Kidney (tissue), 14 donors: ENCODE data around the gene STUB1. TPM values are rescaled to one million over a fixed set of nuclear protein-coding genes. Genes with fewer than 3 reads are reported as not detected.
A peak's percentile ranks its signal among the peaks of the same experiment; 100 is the strongest.

Experiments
- DNase-seq, 5 donors: peaks; one replicate each; pipeline ENCODE4 v3.0.0-alpha.2; 2013 to 2020
- FAIRE-seq: peaks from 2 replicates; lab custom pipeline; 2012; peaks lifted over from hg19 to GRCh38; lab: Jason Lieb, UNC
- H3K27ac ChIP-seq, 2 donors: one replicate each; pipeline ENCODE4 v1.7.0; 2013; ENCODE audit warnings: low read depth in 2 of 2, low read length in 2 of 2, inconsistent platforms in 1 of 2
- H3K27me3 ChIP-seq: one replicate; pipeline ENCODE4 v1.7.1; 2013; ENCODE audit warnings: low read length, inconsistent platforms; ENCODE audit not compliant: control insufficient read depth, insufficient read depth
- H3K36me3 ChIP-seq, 3 donors: one replicate each; pipeline versions ENCODE4 v1.7.0 to v1.7.1; 2013; ENCODE audit warnings: low read length in 3 of 3, control low read depth in 1 of 3, inconsistent platforms in 1 of 3; ENCODE audit not compliant: insufficient read depth in 3 of 3, control insufficient read depth in 2 of 3
- H3K4me1 ChIP-seq, 3 donors: one replicate each; pipeline versions ENCODE4 v1.7.0 to v1.7.1; 2013; ENCODE audit warnings: low read length in 3 of 3, inconsistent platforms in 1 of 3, low read depth in 1 of 3; ENCODE audit not compliant: control insufficient read depth in 2 of 3, insufficient read depth in 2 of 3
- H3K4me3 ChIP-seq, 3 donors: one replicate each; pipeline versions ENCODE4 v1.7.0 to v1.8.1; 2013; ENCODE audit warnings: low read length in 3 of 3, control low read depth in 1 of 3, inconsistent platforms in 1 of 3
- H3K9ac ChIP-seq, 3 donors: one replicate each; pipeline versions ENCODE4 v1.7.0 to v1.7.1; 2013; ENCODE audit warnings: low read length in 3 of 3, control low read depth in 1 of 3, inconsistent platforms in 1 of 3
- H3K9me3 ChIP-seq, 3 donors: one replicate each; pipeline versions ENCODE4 v1.7.0 to v1.7.1; 2013; ENCODE audit warnings: low read length in 3 of 3, control low read depth in 1 of 3, inconsistent platforms in 1 of 3; ENCODE audit not compliant: control insufficient read depth in 2 of 3, insufficient read depth in 1 of 3
- CTCF ChIP-seq: IDR thresholded peaks from 3 replicates; pipeline ENCODE4 v1.5.1; 2012; ENCODE audit warnings: mild to moderate bottlenecking, moderate library complexity, borderline replicate concordance; ENCODE audit not compliant: insufficient read depth; ENCODE audit errors: extremely low read depth
- intact Hi-C: fragments of 100-400 bp; cut with DNase I; formaldehyde crosslinking; loops from one replicate; pipeline ENCODE4 v1.11.1; 2022
- polyA plus RNA-seq: library from polyadenylated mRNA; stranded (reverse); fragments of 350-450 nt; fragmentation: Illumina TruSeq; extraction: RNeasy Lipid Tissue Mini Kit (QIAGEN cat#74804); gene quantifications from one replicate; pipeline ENCODE4 v1.2.3, GENCODE V29; 2014; ENCODE audit warnings: low read depth, low replicate concordance; ENCODE audit not compliant: insufficient read depth
- total RNA-seq: library from RNA; stranded (reverse); fragmentation: NEBNext Ultra II Directional; extraction: Animal tissue kit (Norgen Biotek cat#: 25700); gene quantifications from one replicate; pipeline ENCODE4 v1.2.1, GENCODE V29; 2021
- donor health status: control.
- donor health status: control.
- donor health status: control.
- donor health status: control.
- donor health status: control.
- donor health status: DM: yes; HTN: yes; CAD: no.
- donor health status: Normal renal cell carcinoma (clear cell type).

Gene STUB1
- total and polyA plus RNA-seq, 2 donors from 2014 or later = 92.9 to 218 TPM

GRCh38 chr16:662095-662494 lies 18.1 kb upstream of the STUB1 start:
- Histone ChIP-seq H3K27me3 (no peaks in the 10 kb centered on the region), H3K9ac (no peak overlapping the region), H3K9me3 (no peaks in the 10 kb centered on the region), H3K27ac (no peak overlapping the region), H3K36me3 (no peaks in the 10 kb centered on the region), H3K4me3 (no peak overlapping the region), H3K4me1 (peaks cover 0 to 10% (median 0%) of the 10 kb centered on the region in 3 donors)
- no peak for TF ChIP-seq CTCF
- FAIRE-seq (no peak), DNase-seq (no peak)
- intact Hi-C loops = no loop called here

DNA sequence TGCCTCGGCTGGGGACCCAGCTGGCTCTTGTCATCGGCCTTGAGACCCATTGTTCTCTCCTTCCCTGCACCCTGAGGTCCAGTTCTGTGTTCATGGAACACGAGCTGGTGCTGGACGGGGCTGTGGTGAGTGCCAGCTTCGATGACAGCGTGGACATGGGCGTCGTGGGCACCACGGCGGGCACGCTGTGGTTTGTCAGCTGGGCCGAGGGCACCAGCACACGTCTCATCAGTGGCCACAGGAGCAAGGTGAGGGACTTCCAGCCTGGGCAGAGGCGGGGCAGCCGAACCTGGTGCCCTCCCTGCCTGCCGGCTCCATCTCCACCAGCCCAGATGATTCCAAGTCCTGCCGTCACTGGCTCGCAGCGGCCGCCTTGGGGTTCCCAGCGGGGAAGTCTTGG lies 17.6 kb upstream of the STUB1 start:
- Histone ChIP-seq H3K9ac (no peak overlapping the region), H3K9me3 (no peaks in the 10 kb centered on the region), H3K4me1 (peaks cover 0 to 15% (median 3%) of the 10 kb centered on the region in 3 donors), H3K27ac (no peak overlapping the region), H3K4me3 (no peak overlapping the region), H3K27me3 (no peaks in the 10 kb centered on the region), H3K36me3 (no peaks in the 10 kb centered on the region)
- no peak for DNase-seq
- FAIRE-seq = no peak
- TF ChIP-seq CTCF = no peak
- intact Hi-C loops = no loop called here

DNA sequence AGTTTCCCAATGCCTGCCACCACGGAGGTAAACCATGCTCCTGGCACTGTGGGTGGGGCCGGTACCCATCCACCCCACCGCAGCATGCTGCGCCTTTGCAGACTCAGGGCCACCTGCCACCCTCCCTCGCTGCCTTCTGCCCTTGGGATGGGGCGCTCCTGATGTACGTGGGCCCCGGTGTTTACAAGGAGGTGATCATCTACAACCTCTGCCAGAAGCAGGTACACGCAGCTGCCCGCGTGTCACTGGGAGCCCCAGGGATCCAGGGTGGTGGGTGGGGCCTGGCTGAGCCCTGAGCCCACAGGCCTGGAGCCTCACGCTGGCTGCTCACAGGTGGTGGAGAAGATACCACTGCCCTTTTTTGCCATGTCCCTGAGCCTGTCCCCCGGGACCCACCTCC lies 13.6 kb upstream of the STUB1 start:
- Histone ChIP-seq H3K9ac (no peak overlapping the region), H3K27me3 (no peaks in the 10 kb centered on the region), H3K9me3 (no peaks in the 10 kb centered on the region), H3K27ac (no peak overlapping the region), H3K4me1 (peaks cover 0 to 14% (median 4%) of the 10 kb centered on the region in 3 donors), H3K36me3 (peaks cover 0 to 12% (median 0%) of the 10 kb centered on the region in 3 donors), H3K4me3 (no peak overlapping the region)
- intact Hi-C loops = no loop called here
- no peak for TF ChIP-seq CTCF
- DNase-seq = no peak
- FAIRE-seq = no peak

GRCh38 chr16:667113-667779 lies 13.0 kb upstream of the STUB1 start:
- peak overlapping the region; percentile 2 to 9 for H3K27ac ChIP-seq
- intact Hi-C loops = no loop called here
- no peak for TF ChIP-seq CTCF
- H3K27me3 ChIP-seq = no peaks in the 10 kb centered on the region
- peaks cover 0 to 14% (median 4%) of the 10 kb centered on the region in 3 donors for H3K4me1 ChIP-seq
- peaks cover 0 to 12% (median 3%) of the 10 kb centered on the region in 3 donors for H3K36me3 ChIP-seq
- DNase-seq (no peak), FAIRE-seq (no peak)
- H3K9ac ChIP-seq = peak overlapping the region in 2 of 3 donors; percentile 33 to 61
- peak overlapping the region in 2 of 3 donors; percentile 6 to 77 for H3K4me3 ChIP-seq
- H3K9me3 ChIP-seq = no peaks in the 10 kb centered on the region
